Thoracic aorta (tissue), 2 donors: ENCODE data around the gene MCM3. TPM values are rescaled to one million over a fixed set of nuclear protein-coding genes. Genes with fewer than 3 reads are reported as not detected.

Experiments used
- ATAC-seq: fragments of 150-250 bp; one replicate; pipeline ENCODE4 v1.8.0; 2017; ENCODE audit warnings: low read depth; ENCODE audit not compliant: insufficient number of reproducible peaks, low FRiP score
- DNase-seq: peaks from one replicate; pipeline ENCODE4 v3.0.0-alpha.2; 2020; ENCODE audit warnings: low spot score
- H3K27ac ChIP-seq, 2 donors: fragments of 200-600 bp; sonication (generic); 1 replicate in 1 of 2; 2 replicates in 1 of 2; pipeline ENCODE4 v1.5.1; 2016; ENCODE audit warnings: mild to moderate bottlenecking in 2 of 2, moderate library complexity in 2 of 2
- H3K27me3 ChIP-seq: fragments of 200-600 bp; sonication (generic); replicated peaks from 2 replicates; pipeline ENCODE4 v1.6.0; 2016; ENCODE audit warnings: mild to moderate bottlenecking; ENCODE audit not compliant: insufficient read depth
- H3K36me3 ChIP-seq: fragments of 200-600 bp; sonication (generic); one replicate; pipeline ENCODE4 v1.5.1; 2016
- H3K4me1 ChIP-seq, 2 donors: fragments of 200-600 bp; sonication (generic); 1 replicate in 1 of 2; 2 replicates in 1 of 2; pipeline versions ENCODE4 v1.5.1 to v1.6.0; 2016; ENCODE audit warnings: low read depth in 2 of 2, mild to moderate bottlenecking in 1 of 2; ENCODE audit not compliant: control insufficient read depth in 1 of 2
- H3K4me3 ChIP-seq: fragments of 200-600 bp; sonication (generic); 2 replicates; pipeline ENCODE4 v1.5.1; 2016; ENCODE audit warnings: mild to moderate bottlenecking
- H3K9me3 ChIP-seq: fragments of 200-600 bp; sonication (generic); 2 replicates; pipeline ENCODE4 v1.5.1; 2016
- total RNA-seq, 2 donors: library from RNA; depleted of rRNA; stranded (reverse); fragments of >200 nt; gene quantifications; one replicate each; pipeline versions ENCODE4 v1.1.0 to v1.2.3, GENCODE V29; 2016
- TF ChIP-seq, protein P1 (sequence below): fragments of 200-600 bp; sonication (generic); IDR thresholded peaks from one replicate; pipeline ENCODE4 v1.5.1; 2019; ENCODE audit warnings: antibody characterized with exemption

MCM3 gene
- total RNA-seq, 2 donors from 2014 or later, result 24.0 to 30.8 TPM

DNA sequence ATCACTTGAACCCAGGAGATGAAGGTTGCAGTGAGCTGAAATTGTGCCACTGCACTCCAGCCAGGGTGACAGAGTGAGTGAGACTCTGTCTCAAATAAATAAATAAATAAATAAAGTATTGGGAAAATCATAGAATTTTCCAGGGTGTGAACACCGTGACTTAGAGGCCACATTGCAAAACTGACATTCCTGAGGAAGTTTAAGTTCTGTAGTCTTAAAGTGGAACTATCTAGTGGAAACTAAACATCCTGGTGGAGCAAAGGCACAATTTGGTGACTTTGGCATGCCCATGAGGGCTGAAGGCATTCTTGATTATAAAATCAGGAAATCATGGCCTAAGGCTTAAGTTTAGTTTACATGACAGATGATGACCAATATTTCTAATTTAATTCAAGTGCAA, 32.7 kb upstream of the MCM3 start:
- TF ChIP-seq, protein P1, sequence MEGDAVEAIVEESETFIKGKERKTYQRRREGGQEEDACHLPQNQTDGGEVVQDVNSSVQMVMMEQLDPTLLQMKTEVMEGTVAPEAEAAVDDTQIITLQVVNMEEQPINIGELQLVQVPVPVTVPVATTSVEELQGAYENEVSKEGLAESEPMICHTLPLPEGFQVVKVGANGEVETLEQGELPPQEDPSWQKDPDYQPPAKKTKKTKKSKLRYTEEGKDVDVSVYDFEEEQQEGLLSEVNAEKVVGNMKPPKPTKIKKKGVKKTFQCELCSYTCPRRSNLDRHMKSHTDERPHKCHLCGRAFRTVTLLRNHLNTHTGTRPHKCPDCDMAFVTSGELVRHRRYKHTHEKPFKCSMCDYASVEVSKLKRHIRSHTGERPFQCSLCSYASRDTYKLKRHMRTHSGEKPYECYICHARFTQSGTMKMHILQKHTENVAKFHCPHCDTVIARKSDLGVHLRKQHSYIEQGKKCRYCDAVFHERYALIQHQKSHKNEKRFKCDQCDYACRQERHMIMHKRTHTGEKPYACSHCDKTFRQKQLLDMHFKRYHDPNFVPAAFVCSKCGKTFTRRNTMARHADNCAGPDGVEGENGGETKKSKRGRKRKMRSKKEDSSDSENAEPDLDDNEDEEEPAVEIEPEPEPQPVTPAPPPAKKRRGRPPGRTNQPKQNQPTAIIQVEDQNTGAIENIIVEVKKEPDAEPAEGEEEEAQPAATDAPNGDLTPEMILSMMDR, result no peak
- DNase-seq (no peak), ATAC-seq (no peak)
- Histone ChIP-seq H3K4me3 (no peak overlapping the region), H3K27me3 (no peaks in the 10 kb centered on the region), H3K36me3 (no peaks in the 10 kb centered on the region), H3K4me1 (no peaks in the 10 kb centered on the region), H3K27ac (no peak overlapping the region), H3K9me3 (no peaks in the 10 kb centered on the region)

- Histone ChIP-seq H3K9me3 (no peaks in the 10 kb centered on the region), H3K4me1 (no peaks in the 10 kb centered on the region), H3K27me3 (no peaks in the 10 kb centered on the region), H3K36me3 (no peaks in the 10 kb centered on the region), H3K27ac (no peak overlapping the region), H3K4me3 (no peak overlapping the region)
- TF ChIP-seq, protein P1, result no peak
- no peak for ATAC-seq
- no peak for DNase-seq
These were observed 30.2 kb upstream of the MCM3 start for GRCh38 chr6:52314752-52315151.

DNA sequence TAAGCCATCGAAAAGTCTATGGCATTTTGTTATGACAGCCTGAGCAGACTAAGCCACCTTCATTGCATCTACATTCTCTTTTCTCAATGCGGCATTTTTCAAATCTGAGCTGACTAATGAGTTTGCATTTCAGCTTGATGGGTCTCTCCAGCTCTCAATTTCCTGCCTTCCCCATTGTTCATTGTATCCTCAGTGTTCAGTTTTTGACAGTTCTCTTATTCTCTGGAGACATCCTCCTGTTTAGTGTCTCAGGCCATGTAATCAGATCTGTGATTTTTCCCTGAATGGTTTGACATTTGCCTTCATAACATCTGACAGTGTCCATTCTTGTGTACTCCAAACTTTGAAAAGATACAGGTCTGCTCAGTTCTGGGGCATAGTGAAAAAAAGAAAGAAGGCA, 27.9 kb upstream of the MCM3 start:
- Histone ChIP-seq H3K36me3 (no peaks in the 10 kb centered on the region), H3K27ac (no peak overlapping the region), H3K4me3 (no peak overlapping the region), H3K27me3 (no peaks in the 10 kb centered on the region), H3K9me3 (no peaks in the 10 kb centered on the region), H3K4me1 (no peaks in the 10 kb centered on the region)
- TF ChIP-seq, protein P1, result no peak
- no peak for ATAC-seq
- DNase-seq, result no peak

DNA sequence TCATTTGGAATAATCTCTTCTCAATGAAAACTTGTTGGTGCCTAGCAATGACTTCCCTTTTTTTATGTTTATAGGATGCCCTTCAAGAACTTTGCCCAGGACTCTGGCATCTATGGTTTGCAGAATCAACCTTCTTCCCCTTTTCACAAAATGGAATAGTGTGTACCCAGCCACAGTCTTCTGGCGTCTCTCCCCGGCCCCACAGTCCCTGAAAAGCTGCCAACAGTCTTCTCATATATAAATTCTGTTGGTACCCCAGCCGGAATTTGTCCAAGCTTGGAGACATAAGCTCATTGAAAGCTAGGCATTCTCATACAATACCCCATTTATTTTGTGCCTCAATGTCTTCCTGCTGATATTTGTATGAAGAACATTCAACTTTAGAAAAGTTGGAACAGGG, 26.4 kb upstream of the MCM3 start:
- Histone ChIP-seq H3K27ac (no peak overlapping the region), H3K4me3 (no peak overlapping the region), H3K4me1 (no peaks in the 10 kb centered on the region), H3K9me3 (no peaks in the 10 kb centered on the region), H3K27me3 (no peaks in the 10 kb centered on the region), H3K36me3 (no peaks in the 10 kb centered on the region)
- ATAC-seq (no peak), DNase-seq (no peak)
- TF ChIP-seq, protein P1, result no peak

- Histone ChIP-seq H3K27me3 (no peaks in the 10 kb centered on the region), H3K9me3 (no peaks in the 10 kb centered on the region), H3K4me1 (peaks cover 11 to 14% of the 10 kb centered on the region in 2 donors), H3K36me3 (no peaks in the 10 kb centered on the region), H3K4me3 (no peak overlapping the region), H3K27ac (no peak overlapping the region)
- ATAC-seq, result no peak
- DNase-seq, result no peak
- TF ChIP-seq, protein P1, result no peak
These were observed 23.4 kb upstream of the MCM3 start for GRCh38 chr6:52307900-52308372.
